Heart left ventricle (tissue), 13 donors: ENCODE data around the gene ZNRF2.

ENCODE experiments used
- POLR2A ChIP-seq, 2 donors: fragments of 450-650 bp; IDR thresholded peaks; one replicate each; pipeline ENCODE4 v1.6.1; 2017; ENCODE audit warnings: antibody characterized with exemption in 2 of 2, mild to moderate bottlenecking in 2 of 2, moderate library complexity in 2 of 2
- TF ChIP-seq, protein P1 (sequence below), 12 donors: fragments of 200-600 bp; sonication (generic) in 4 of 12; IDR thresholded peaks; one replicate each; pipeline versions ENCODE4 v1.5.0 to v1.8.0; 2018 to 2022; ENCODE audit warnings: antibody characterized with exemption in 12 of 12, mild to moderate bottlenecking in 5 of 12
- donor health status: ischemic (EF 13 %, LVEDD 7.1; RV severe dilation, severe dysfunction).
- donor health status: DM: no; HTN: yes; CAD: no.
- donor health status: DM: no; HTN: no; CAD: no.
- donor health status: ischemic (EF 25% LVEDD 6.9; RV normal size, moderate dysfunction).
- donor health status: ischemic (EF 25% LVEDD 5.7; RV mildly dilated, moderate dysfunction).
- donor health status: ischemic (EF 35%, LVEDD 5.7; RV mildly dilated, moderate dysfunction).
- donor health status: nonischemic (EF 11% LVEDD 7.7; RV severe dilation, severe dysfunction).
- donor health status: DM: yes; HTN: yes; CAD: no.
- donor health status: PGD.
- donor health status: ischemic (EF 29% LVEDD 5.4; RV normal size, mild dysfunction).
- donor health status: nonischemic (EF 23%, LVEDD 6.1; RV moderate dilation, normal function).

DNA sequence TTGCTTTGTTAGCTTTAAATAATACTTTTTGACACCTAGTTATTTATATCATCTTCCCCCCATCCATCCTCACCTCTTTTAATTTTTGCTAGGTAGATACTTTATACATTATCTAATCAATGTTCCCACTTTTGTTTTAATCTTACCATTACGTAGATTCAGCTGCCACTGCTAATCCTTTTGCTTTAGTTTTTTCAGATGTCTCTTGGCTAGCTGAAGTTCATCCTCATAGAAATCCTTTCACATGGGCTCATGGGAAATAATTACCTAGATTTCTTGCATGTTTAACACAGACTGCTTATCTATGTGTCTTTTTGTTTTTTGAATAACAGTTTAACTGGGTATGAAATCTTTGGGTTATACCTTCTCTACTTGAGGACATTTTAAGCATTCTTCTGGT lies 60.1 kb downstream of the ZNRF2 start:
- no peak for TF ChIP-seq POLR2A (IDR thresholded peaks at IDR 0.05)
- TF ChIP-seq, protein P1, sequence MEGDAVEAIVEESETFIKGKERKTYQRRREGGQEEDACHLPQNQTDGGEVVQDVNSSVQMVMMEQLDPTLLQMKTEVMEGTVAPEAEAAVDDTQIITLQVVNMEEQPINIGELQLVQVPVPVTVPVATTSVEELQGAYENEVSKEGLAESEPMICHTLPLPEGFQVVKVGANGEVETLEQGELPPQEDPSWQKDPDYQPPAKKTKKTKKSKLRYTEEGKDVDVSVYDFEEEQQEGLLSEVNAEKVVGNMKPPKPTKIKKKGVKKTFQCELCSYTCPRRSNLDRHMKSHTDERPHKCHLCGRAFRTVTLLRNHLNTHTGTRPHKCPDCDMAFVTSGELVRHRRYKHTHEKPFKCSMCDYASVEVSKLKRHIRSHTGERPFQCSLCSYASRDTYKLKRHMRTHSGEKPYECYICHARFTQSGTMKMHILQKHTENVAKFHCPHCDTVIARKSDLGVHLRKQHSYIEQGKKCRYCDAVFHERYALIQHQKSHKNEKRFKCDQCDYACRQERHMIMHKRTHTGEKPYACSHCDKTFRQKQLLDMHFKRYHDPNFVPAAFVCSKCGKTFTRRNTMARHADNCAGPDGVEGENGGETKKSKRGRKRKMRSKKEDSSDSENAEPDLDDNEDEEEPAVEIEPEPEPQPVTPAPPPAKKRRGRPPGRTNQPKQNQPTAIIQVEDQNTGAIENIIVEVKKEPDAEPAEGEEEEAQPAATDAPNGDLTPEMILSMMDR (IDR thresholded peaks at IDR 0.05) = no peak
